ENCODE results near the gene ZFP82.

DNA sequence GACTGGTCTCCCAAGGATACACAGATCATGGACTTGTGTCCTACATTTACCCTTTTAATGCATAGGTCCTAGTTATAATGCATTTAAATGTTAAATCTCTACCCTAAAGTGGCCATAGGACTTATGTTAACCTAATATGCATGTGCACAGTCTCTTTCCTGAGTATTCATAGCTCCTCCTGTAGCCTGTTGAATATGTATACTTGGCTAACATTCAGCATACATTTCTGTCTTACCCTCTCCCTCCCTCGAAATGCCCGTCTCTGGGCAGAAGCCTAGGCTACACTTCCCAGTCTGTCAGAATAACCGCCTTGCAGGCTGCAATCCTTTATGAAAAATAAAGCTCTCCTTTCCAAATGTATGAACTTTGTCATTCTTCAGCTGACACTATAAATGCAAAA, 13.9 kb downstream of the ZFP82 start:
- no peak for TF ChIP-seq POLR2A (IDR thresholded peaks at IDR 0.05)
- TF ChIP-seq EP300 (IDR thresholded peaks at IDR 0.05): no peak
- TF ChIP-seq, protein P1, sequence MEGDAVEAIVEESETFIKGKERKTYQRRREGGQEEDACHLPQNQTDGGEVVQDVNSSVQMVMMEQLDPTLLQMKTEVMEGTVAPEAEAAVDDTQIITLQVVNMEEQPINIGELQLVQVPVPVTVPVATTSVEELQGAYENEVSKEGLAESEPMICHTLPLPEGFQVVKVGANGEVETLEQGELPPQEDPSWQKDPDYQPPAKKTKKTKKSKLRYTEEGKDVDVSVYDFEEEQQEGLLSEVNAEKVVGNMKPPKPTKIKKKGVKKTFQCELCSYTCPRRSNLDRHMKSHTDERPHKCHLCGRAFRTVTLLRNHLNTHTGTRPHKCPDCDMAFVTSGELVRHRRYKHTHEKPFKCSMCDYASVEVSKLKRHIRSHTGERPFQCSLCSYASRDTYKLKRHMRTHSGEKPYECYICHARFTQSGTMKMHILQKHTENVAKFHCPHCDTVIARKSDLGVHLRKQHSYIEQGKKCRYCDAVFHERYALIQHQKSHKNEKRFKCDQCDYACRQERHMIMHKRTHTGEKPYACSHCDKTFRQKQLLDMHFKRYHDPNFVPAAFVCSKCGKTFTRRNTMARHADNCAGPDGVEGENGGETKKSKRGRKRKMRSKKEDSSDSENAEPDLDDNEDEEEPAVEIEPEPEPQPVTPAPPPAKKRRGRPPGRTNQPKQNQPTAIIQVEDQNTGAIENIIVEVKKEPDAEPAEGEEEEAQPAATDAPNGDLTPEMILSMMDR (IDR thresholded peaks at IDR 0.05): no peak

Measured in sigmoid colon (tissue), 4 donors.